Suprapubic skin (tissue), 4 donors: Measurements from ENCODE around the gene SPOPL. TPM values are rescaled to one million over a fixed set of nuclear protein-coding genes. Genes with fewer than 3 reads are reported as not detected.
"Not testable (repeated sequence)": the region's sequence is repeated elsewhere in the genome, so short reads cannot be mapped to it uniquely, and the experiment has no call there.

ENCODE experiments used
- DNase-seq, 2 donors: peaks; one replicate each; pipeline ENCODE4 v3.0.0-alpha.2; 2019; ENCODE audit warnings: low spot score in 2 of 2
- H3K27ac ChIP-seq: fragments of 200-600 bp; sonication (generic); one replicate; pipeline ENCODE4 v1.5.1; 2019
- H3K27me3 ChIP-seq: fragments of 200-600 bp; sonication (generic); one replicate; pipeline ENCODE4 v1.5.1; 2019
- H3K36me3 ChIP-seq: fragments of 200-600 bp; sonication (generic); one replicate; pipeline ENCODE4 v1.5.1; 2019
- H3K4me1 ChIP-seq: fragments of 200-600 bp; sonication (generic); one replicate; pipeline ENCODE4 v1.5.1; 2019
- H3K4me3 ChIP-seq: fragments of 200-600 bp; sonication (generic); one replicate; pipeline ENCODE4 v1.5.1; 2019; ENCODE audit warnings: mild to moderate bottlenecking
- H3K9me3 ChIP-seq: fragments of 200-600 bp; sonication (generic); one replicate; pipeline ENCODE4 v1.5.1; 2019
- EP300 ChIP-seq: sonication (generic); formaldehyde crosslinking; IDR thresholded peaks from one replicate; pipeline ENCODE4 v1.6.1; 2017; ENCODE audit warnings: antibody characterized with exemption
- POLR2A ChIP-seq, 2 donors: fragments of 450-650 bp; IDR thresholded peaks; one replicate each; pipeline ENCODE4 v1.6.1; 2017; ENCODE audit warnings: antibody characterized with exemption in 2 of 2, mild to moderate bottlenecking in 2 of 2, moderate library complexity in 2 of 2
- POLR2AphosphoS5 ChIP-seq, 3 donors: sonication (generic); formaldehyde crosslinking; IDR thresholded peaks; one replicate each; pipeline ENCODE4 v1.6.1; 2017; ENCODE audit warnings: antibody characterized with exemption in 3 of 3
- WGBS: methylation state at CpG from one replicate; pipeline ENCODE4 v1.1.5; 2018; 5-methylcytosine and 5-hydroxymethylcytosine counted together
- total RNA-seq, 4 donors: library from RNA; depleted of rRNA; stranded (reverse); fragments of >200 nt; gene quantifications; one replicate each; pipeline ENCODE4 v1.1.0, GENCODE V29; 2016
- TF ChIP-seq, protein P1 (sequence below), 2 donors: fragments of 200-600 bp in 1 of 2; fragments of 450-650 bp in 1 of 2; sonication (generic) in 1 of 2; IDR thresholded peaks; one replicate each; pipeline ENCODE4 v1.5.1; 2016 to 2019; ENCODE audit warnings: antibody characterized with exemption in 2 of 2, mild to moderate bottlenecking in 1 of 2, moderate library complexity in 1 of 2

The SPOPL gene
- total RNA-seq, 4 donors from 2014 or later = 24.8 to 42.4 (median 31.2) TPM

DNA sequence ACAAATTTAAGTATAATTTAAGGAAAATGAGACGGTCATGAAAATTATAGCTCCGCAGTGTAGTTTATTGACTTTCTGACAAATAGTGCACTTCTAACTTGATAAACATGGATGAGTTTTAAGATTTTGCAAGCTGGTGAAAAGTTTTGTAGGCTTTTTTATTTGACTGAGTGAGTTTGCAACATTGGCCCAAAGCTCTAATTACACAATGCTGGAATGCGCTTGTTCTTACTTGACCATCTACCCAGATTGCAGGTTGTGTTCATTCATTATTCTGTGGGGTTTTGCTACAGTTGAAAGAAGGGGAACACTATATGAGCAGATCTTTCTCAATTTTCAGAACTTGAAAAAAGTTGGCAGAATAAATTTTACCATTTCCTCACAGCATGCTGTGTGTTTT is 13.5 kb downstream of the SPOPL start:
- H3K36me3 ChIP-seq = no peaks in the 10 kb centered on the region
- no peaks in the 10 kb centered on the region for H3K9me3 ChIP-seq
- WGBS = 88% methylated on average over 3 of the region's 3 CpGs
- TF ChIP-seq POLR2AphosphoS5 (IDR thresholded peaks at IDR 0.05) (no peak), POLR2A (IDR thresholded peaks at IDR 0.05) (no peak), EP300 (no peak)
- TF ChIP-seq, protein P1, sequence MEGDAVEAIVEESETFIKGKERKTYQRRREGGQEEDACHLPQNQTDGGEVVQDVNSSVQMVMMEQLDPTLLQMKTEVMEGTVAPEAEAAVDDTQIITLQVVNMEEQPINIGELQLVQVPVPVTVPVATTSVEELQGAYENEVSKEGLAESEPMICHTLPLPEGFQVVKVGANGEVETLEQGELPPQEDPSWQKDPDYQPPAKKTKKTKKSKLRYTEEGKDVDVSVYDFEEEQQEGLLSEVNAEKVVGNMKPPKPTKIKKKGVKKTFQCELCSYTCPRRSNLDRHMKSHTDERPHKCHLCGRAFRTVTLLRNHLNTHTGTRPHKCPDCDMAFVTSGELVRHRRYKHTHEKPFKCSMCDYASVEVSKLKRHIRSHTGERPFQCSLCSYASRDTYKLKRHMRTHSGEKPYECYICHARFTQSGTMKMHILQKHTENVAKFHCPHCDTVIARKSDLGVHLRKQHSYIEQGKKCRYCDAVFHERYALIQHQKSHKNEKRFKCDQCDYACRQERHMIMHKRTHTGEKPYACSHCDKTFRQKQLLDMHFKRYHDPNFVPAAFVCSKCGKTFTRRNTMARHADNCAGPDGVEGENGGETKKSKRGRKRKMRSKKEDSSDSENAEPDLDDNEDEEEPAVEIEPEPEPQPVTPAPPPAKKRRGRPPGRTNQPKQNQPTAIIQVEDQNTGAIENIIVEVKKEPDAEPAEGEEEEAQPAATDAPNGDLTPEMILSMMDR (IDR thresholded peaks at IDR 0.05) = no peak
- H3K27me3 ChIP-seq = no peaks in the 10 kb centered on the region
- DNase-seq = no peak
- peaks cover 33% of the 10 kb centered on the region for H3K4me1 ChIP-seq
- H3K27ac ChIP-seq = no peak overlapping the region
- H3K4me3 ChIP-seq = no peak overlapping the region

- 78% methylated on average over 3 of the region's 3 CpGs for WGBS
- no peak for DNase-seq
- TF ChIP-seq POLR2A (IDR thresholded peaks at IDR 0.05) (no peak), EP300 (no peak), POLR2AphosphoS5 (IDR thresholded peaks at IDR 0.05) (no peak)
- TF ChIP-seq, protein P1 (IDR thresholded peaks at IDR 0.05) = no peak
- Histone ChIP-seq H3K36me3 (no peaks in the 10 kb centered on the region), H3K27me3 (no peaks in the 10 kb centered on the region), H3K4me1 (peaks cover 33% of the 10 kb centered on the region), H3K27ac (no peak overlapping the region), H3K9me3 (no peaks in the 10 kb centered on the region), H3K4me3 (no peak overlapping the region)
These were observed 14.6 kb downstream of the SPOPL start for GRCh38 chr2:138516030-138516704.

- peaks cover 3% of the 10 kb centered on the region for H3K36me3 ChIP-seq
- no peak for DNase-seq
- no peak for TF ChIP-seq POLR2AphosphoS5 (IDR thresholded peaks at IDR 0.05)
- H3K4me1 ChIP-seq = peaks cover 33% of the 10 kb centered on the region
- H3K4me3 ChIP-seq = no peak overlapping the region
- H3K9me3 ChIP-seq = no peaks in the 10 kb centered on the region
- H3K27ac ChIP-seq = no peak overlapping the region
- no peaks in the 10 kb centered on the region for H3K27me3 ChIP-seq
- 100% methylated on average over 1 of the region's 1 CpG for WGBS
These were observed 17.3 kb downstream of the SPOPL start for GRCh38 chr2:138518860-138519259.

DNA sequence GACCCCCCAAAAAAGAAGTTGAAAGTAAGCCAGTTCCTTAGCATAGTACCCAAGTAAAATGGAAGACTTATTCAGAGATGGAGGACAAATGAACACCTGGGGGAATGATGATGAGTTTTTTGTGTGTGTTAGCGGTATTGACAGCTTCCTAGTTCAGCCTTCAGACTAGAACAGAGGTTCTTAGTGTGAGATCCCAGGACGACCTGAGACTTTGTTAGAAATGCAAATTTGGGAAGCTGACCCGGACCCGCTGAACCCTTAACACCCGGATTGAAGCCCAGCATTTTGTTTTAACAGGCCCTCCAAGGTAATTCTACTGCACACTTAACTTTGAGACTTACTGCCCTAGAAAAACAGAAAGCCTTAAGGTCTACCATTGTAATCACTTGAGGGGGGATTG is 20.3 kb downstream of the SPOPL start:
- Histone ChIP-seq H3K27me3 (no peaks in the 10 kb centered on the region), H3K9me3 (no peaks in the 10 kb centered on the region), H3K27ac (no peak overlapping the region), H3K36me3 (peaks cover 8% of the 10 kb centered on the region), H3K4me1 (peaks cover 3% of the 10 kb centered on the region), H3K4me3 (no peak overlapping the region)
- WGBS = 95% methylated on average over 5 of the region's 5 CpGs
- TF ChIP-seq, protein P1 (IDR thresholded peaks at IDR 0.05) = no peak
- TF ChIP-seq POLR2A (IDR thresholded peaks at IDR 0.05) (no peak), EP300 (no peak), POLR2AphosphoS5 (IDR thresholded peaks at IDR 0.05) (no peak)
- DNase-seq = no peak

DNA sequence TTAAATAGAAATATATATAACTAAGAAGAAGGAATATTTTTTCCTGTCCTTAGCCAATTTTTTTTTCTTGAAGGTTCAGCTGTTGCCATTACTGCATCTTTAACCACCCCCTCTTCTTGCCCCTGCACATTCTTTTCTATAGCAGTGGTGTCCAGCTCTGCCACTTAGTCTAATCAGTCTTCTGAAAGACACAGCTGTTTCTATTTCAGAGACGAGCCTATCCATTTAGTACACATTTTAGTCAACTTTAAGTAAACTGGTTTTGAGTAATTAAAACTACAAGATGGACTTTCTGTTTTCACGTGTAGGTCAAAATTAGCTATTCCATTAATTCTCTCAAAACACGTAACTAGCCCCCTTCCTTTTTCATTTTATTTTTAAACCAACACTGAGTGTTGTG is 21.0 kb downstream of the SPOPL start:
- TF ChIP-seq POLR2A (IDR thresholded peaks at IDR 0.05) (no peak), POLR2AphosphoS5 (IDR thresholded peaks at IDR 0.05) (no peak), EP300 (no peak)
- TF ChIP-seq, protein P1 (IDR thresholded peaks at IDR 0.05) = no peak

DNA sequence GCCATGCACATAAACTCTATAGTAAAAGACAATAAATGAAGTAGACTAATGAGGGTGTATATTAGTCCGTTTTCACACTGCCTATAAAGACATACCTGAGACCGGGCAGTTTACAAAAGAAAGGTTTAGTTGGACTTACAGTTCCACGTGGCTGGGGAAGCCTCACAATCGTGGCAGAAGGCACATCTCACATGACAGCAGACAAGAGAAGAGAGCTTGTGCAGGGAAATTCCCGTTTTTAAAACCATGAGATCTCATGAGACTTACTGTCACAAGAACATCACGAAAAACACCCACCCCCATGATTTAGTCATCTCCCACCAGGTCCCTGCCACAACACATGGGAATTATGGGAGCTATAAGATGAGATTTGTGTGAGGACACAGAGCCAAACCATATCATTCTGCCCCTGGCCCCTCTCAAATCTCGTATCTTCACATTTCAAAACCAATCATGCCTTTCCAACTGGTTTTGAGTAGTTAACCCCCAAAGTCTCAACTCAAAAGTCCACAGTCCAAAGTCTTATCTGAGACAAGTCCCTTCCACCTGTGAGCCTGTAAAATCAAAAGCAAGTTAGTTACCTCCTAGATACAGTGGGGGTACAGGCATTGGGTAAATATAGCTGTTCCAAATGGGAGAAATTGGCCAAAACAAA is 21.6 kb downstream of the SPOPL start:
- not testable (repeated sequence) for DNase-seq, H3K36me3 ChIP-seq, H3K4me1 ChIP-seq, H3K9me3 ChIP-seq, H3K4me3 ChIP-seq, H3K27ac ChIP-seq, H3K27me3 ChIP-seq
- WGBS = 89% methylated on average over 7 of the region's 7 CpGs

More for the DNA sequence above, 21.0 kb downstream of the SPOPL start:
- 86% methylated on average over 3 of the region's 3 CpGs for WGBS
- no peak overlapping the region for H3K27ac ChIP-seq
- no peaks in the 10 kb centered on the region for H3K9me3 ChIP-seq
- no peaks in the 10 kb centered on the region for H3K27me3 ChIP-seq
- H3K4me3 ChIP-seq = no peak overlapping the region
- H3K4me1 ChIP-seq = peaks cover 2% of the 10 kb centered on the region
- H3K36me3 ChIP-seq = peaks cover 8% of the 10 kb centered on the region
- DNase-seq = no peak

GRCh38 chr2:138523673-138524042 is 22.1 kb downstream of the SPOPL start:
- H3K4me3 ChIP-seq, H3K36me3 ChIP-seq, DNase-seq, H3K9me3 ChIP-seq, H3K27ac ChIP-seq, H3K27me3 ChIP-seq, H3K4me1 ChIP-seq: not testable (repeated sequence)
- 76% methylated on average over 2 of the region's 3 CpGs for WGBS

- H3K36me3 ChIP-seq, H3K27ac ChIP-seq, H3K9me3 ChIP-seq, DNase-seq, H3K27me3 ChIP-seq, H3K4me1 ChIP-seq, H3K4me3 ChIP-seq: not testable (repeated sequence)
- WGBS = 100% methylated on average over 1 of the region's 1 CpG
These were observed 22.8 kb downstream of the SPOPL start for GRCh38 chr2:138524353-138524752.
